GM18519 (cell line): ENCODE results near the gene TBC1D5.
"Not testable (repeated sequence)": the region's sequence is repeated elsewhere in the genome, so short reads cannot be mapped to it uniquely, and the experiment has no call there.

Source experiments
- ATAC-seq: cut with Tn5 transposase; IDR thresholded peaks from one replicate; pipeline ENCODE4 v1.9.1; 2021; ENCODE audit warnings: mild to moderate bottlenecking, moderate library complexity; ENCODE audit not compliant: unreplicated experiment, low FRiP score

The TBC1D5 gene

DNA sequence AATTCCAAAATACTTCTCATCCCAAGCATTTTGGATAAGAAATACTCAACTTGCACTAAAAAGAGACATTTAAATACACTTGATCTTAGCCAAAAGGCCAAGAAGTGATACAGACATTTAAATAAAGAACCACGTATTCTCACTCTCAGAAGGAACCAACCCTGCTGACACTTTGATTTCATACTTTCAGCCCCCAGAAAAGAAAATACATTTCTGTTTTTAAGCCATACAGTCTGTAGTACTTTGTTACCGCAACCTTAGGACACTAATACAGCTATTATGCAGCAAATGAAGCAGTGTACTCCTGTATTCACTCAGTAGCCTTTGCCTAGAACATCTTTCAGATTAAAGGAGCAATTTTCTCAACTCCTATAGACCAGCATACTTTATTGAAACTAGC is 86.7 kb downstream of the TBC1D5 start:
- no peak for ATAC-seq

DNA sequence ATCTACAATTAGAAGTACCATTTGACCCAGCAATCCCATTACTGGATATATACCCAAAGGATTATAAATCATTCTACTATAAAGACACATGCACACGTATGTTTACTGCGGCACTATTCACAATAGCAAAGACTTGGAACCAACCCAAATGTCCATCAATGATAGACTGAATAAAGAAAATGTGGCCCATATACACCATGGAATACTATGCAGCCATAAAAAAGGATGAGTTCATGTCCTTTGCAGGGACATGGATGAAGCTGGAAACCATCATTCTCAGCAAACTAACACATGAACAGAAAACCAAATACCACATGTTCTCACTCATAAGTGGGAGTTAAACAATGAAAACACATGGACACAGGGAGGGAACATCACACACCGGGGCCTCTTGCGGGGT is 92.7 kb downstream of the TBC1D5 start:
- not testable (repeated sequence) for ATAC-seq

DNA sequence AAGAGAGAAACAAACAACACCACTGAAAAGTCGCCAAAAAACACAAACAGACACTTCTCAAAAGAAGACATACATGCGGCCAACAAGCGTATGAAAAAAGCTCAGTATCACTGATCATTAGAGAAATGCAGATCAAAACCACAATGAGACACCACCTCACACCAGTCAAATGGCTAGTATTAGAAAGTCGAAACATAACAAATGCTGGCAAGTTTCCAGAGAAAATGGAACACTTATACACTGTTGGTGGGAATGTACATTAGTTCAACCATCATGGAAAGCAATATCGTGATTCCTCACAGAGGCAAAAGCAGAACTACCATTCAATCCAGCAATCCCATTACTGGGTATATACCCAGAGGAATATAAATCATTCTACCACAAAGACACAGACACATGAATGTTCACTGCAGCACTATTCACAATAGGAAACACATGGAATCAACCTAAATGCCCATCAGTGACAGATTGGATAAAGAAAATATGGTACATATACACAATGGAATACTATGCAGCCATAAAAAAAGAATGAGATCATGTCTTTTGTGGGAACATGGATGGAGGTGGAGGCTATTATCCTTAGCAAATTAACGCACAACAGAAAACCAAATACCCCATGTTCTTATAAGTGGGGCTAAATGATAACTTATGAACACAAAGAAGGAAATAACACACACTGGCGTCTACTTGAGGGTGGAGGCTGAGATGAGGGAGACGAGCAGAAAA is 93.6 kb downstream of the TBC1D5 start:
- not testable (repeated sequence) for ATAC-seq

DNA sequence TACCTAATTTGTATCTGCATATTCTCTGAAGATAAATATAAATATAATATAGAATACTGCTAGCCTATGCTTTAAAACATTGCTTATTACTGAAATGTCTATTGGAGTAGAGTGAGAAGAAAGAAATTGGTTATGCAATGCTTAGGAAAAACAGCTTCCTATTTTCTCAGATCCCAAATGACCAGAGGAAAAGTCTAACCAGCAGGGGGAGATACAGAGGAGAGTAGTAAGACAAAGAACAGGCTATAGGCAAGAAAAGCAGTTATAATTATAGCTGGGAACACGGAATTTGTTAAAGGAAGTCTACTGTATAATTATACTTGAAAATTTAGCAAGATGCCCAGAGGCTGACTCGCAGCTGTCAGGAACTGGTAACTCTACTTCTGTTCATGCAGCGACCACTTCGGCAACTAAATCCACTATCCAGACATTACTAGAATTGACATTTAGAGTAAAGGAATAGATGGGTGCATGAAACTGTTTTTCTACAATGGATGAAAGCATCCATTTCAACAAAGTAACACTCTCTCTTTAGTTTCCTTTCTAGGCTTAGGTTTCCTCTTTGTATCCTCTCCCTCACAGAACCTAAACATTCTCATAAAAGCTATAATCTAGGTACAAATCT is 97.2 kb downstream of the TBC1D5 start:
- ATAC-seq, result no peak

DNA sequence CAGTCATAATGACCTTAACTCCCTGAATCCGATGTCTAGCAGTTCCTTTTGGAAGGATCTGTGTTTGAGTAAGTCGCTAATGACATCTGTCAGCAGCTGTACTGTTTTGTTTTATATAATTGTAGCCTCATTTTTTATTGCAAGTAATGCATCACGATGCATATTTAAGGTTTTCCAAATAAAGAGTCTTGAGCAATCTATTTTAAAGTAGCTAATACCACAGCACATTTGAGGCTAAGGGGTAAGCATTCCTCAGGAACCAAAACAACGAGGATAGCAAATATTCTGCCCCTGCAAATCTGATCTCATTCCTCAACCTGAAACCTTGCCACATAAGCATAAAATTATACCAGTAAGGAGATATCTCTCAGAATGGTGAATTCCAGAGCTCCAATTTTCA is 98.7 kb downstream of the TBC1D5 start:
- no peak for ATAC-seq

DNA sequence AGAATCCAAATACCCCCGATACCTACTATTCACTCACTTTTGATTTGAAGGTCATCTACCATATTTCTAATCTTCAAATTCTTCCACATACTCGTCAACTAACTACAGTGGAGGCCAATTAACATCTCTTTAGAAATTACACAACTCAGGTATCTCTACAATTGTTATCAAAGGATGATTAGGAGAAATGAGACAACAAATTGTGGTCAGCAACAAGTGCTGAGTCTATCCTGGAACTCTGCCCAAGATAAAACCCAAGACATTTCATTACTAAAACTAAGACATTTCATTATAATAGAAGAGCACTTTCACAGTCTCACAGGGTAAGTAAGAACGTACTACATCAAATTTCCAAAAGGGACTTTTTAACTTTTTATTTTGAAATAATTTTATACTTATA is 100.0 kb downstream of the TBC1D5 start:
- ATAC-seq, result no peak

DNA sequence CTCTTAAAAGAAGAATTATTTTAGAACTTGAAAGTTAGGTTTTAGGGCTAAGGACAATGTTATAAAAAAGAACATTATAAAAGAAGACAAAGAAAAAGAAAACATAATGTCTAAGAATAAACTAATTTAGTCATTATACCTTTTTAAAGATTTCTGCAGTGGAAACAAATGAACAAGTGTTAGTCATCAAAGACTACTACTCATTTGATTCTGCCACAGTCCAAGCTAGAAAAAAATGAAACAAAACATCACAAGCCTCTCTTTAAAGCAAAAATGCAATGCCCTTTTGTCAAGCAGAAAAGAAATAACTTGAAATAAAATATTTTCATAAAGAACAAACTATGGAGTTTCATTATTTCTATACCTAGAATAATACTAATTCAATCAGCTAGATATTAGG is 102.0 kb downstream of the TBC1D5 start:
- no peak for ATAC-seq

DNA sequence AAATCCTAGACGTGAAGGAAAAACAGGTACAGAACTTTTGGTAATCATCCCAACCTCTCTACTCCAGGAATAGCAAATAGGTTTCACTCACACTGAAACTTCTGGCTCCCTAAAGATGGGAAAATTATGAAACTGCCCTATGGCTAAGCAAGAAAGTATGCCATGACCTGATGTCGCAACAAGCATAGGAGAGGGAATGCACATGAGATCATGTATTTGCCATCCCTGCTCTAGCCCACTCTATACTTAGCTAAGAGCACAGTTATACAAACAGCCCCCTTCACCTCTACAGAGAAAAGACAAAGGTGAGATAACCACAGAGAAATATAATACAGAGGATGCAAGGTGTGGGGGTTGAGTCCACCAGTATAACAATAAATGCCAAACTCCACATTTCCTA is 102.7 kb downstream of the TBC1D5 start:
- ATAC-seq, result no peak

DNA sequence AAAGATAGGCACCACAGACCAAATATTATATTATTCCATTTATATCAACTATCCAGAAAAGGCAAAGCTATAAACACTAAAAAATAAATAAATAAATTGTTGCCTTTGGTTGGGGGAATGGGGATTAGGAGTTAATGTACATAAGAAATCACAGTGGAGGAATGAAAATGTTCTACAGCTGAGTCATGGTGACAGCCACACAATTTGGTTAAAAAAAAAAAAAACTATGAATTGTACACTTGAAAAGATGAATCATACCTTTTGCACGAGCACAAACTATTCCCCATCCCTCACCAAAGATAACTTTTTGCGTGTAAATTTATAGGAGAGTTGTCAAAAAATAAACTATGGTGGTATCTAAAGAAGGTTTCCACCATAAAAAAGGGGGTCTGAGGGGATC is 103.2 kb downstream of the TBC1D5 start:
- no peak for ATAC-seq

DNA sequence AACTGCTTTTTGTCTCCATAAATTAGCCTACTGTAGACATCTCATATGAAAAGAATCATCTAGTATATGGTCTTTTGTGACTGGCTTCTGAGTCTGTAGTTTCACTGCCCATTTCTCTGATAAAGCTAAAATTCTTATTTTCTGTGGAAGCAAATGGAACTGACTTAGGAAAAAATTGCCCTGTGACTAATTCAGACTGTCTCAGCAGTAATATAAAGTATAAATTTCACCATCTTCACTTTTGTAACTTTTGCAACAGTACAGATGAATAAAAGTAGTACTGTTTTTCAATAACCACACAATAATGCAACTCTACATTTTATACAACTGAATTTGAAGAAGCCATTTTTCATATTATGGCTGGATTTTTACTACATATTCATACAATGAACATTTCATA is 104.1 kb downstream of the TBC1D5 start:
- ATAC-seq, result no peak

DNA sequence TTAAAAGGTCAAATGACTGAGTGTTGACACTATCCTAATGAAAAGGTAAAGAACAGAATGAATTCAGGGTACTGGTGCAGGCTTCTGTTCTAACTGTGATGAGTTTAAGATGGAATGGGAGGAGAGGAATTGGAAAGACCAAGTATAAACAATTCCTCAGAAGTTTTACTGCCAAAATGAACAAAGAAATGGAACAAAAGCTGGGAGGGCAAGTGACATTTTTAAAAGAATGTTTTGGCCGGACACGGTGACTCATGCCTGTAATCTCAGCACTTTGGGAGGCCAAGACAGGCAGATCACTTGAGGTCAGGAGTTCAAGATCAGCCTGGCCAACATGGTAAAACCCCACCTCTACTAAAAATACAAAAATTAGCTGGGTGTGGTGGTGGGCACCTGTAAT is 106.8 kb downstream of the TBC1D5 start:
- not testable (repeated sequence) for ATAC-seq

DNA sequence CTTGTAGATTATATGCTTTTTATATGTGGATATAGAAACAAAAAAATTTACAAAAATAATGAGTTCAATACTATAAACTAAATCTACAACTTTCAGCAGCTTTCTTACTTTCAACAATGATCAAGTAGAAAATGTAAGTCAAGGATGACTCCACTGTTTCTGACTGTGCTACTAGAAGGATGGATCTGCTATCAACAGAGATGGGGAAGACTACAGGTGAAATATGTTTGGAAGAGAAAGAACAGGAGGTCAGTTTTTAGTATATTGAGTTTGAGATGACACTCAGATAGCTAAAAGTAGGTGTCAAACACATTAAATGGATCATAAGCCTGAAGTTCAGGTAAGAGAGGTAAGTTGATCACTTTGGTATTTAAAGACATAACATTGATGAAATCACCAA is 107.5 kb downstream of the TBC1D5 start:
- no peak for ATAC-seq

DNA sequence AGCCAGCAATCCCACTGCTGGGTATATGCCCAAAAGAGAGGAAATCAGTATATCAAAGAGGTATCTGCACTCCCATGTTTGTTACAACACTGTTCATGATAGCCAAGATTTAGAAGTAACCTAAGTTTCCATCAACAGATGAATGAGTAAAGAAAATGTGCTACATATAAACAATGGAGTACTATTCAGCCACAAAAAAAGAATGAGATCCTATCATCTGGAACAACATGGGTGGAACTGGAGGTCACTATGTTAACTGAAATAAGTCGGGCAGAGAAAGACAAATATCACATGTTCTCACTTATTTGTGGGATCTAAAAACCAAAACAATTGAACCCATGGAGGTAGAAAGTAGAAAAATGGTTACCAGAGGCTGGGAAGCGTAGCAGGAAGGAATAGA is 108.2 kb downstream of the TBC1D5 start:
- no peak for ATAC-seq

DNA sequence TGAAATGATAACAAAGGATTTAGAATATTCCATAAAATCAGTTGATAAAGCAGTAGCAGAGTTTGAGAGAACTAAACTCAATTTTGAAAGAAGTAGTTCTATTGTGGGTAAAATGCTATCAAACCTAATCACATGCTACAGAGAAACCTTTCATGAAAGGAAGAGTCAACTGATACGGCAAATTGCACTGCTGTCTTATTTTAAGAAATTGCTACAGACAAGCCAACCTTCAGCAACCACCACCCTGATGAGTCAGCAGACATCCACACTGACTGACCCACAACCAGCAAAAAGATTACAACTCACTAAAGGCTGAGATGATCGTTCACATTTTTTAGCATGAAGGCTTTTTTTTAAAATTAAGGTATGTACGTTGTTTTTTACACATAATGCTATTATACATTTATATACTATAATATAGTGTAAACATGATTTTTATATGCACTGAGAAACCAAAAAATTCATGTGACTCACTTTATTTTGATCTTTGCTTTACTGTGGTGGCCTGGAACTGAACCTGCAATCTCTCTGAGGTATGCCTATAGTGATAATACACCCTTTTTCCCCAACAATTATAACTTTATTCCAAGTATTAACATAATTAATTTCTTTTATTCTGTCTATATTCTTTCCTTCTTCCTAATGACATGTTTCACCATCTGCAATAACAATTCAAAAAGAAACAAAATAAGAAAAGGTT is 109.9 kb downstream of the TBC1D5 start:
- peak; percentile 59 for ATAC-seq

DNA sequence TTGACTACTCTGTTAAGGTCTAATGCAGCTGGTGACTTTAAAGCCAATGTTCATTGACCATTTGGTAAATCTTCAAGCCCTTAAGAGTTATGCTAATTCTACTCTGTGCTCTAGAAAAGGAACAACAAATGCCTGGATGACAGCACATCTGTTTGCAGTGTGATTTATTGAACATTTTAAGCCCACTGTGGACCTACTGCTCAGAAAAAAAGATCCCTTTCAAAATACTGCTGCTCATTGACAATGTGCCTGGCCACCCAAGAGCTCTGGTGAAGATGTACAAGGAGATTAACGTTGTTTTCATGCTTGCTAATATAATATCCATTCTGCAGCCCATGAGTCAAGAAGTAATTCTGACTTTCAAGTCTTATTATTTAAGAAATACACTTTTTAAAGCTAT is 110.8 kb downstream of the TBC1D5 start:
- ATAC-seq, result no peak

DNA sequence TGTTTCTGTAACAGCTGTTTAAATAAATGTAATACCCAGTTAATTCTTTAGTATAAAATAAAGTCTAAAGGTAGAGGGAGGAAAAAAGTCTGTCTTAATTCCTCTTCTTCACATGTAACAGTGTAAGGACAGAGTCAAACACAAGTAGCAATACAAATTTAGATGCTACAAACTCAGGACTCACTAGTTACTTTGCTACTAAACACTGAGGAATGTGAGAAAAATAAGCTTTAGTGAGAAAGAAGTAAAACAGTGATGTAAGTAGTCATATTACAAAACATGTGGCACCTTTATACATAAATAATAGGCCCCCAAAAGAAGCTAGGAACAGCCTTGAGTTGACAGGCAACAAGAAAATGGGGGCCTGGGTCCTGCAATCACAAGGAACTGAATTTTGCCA is 113.0 kb downstream of the TBC1D5 start:
- no peak for ATAC-seq

DNA sequence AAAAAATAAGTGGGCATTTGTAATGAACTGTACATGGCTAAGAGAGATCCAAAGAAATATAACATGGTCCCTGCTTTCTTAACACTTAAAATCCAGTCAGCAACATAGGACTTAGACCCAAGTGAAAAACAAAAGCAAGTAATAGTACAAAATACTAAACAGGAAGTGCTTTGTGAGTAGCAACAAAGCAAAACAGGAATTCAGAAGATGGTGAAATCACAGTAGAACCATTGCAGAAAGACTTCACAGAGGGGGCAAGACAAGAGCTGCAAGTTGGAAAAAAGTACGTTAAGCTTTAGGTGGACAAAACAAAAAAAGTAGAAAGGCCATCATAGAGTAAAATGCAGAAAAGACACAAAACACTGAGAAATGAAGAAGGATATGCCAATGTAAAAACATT is 116.0 kb downstream of the TBC1D5 start:
- ATAC-seq, result no peak

DNA sequence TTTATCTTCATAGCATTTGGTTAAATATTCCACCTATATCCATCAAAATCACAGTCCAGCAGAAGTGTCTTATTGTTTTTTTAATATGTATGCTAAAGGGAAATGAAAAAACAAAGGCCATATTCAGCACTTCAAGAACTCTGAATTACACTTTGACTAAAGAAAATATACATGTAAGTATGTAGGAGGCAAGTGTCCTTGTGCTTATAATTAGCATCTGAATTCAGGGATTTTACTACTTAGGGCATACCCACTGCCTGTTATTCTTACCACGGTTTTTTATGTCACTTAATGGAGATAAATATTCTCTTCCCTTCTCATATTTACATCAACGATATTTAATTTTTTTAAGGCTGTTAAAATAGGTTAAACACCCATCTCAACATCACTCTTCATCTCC is 117.3 kb downstream of the TBC1D5 start:
- no peak for ATAC-seq

DNA sequence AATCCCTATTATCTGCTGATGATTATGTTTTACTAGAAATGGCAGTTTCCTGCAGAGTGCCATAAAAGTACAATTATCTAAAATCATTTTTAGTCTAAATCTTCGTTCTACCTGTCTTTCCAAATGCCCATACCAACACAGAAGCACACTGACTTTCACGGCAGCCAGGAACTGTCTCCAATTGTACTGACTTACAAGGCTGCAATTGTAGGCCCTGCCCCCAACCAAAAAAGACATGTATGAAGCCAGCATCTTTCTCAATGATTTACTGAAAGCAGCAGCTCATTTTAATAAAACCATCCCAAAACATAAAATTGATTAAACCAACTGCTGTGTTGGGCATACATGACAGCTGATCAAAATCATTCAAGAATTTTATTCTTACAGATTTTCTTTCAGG is 119.0 kb downstream of the TBC1D5 start:
- ATAC-seq, result no peak

DNA sequence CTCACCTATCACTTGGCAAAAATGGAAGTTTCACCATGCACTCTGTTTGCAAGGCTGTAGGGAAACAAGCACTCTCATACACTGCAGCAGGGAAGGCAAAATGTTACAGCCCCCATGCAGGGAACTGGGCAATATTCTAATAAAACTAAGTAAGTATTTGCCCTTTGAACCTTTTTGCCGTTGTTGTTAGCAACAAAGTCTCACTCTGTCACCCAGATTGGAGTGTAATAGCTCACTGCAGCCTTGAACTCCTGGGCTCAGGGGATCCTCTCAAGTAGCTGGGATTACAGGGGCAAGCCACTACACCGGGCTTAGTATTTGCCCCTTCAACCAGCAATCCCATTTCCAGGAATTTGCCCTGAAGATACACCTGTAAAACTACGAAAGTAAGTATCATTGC is 122.5 kb downstream of the TBC1D5 start:
- ATAC-seq, result no peak

DNA sequence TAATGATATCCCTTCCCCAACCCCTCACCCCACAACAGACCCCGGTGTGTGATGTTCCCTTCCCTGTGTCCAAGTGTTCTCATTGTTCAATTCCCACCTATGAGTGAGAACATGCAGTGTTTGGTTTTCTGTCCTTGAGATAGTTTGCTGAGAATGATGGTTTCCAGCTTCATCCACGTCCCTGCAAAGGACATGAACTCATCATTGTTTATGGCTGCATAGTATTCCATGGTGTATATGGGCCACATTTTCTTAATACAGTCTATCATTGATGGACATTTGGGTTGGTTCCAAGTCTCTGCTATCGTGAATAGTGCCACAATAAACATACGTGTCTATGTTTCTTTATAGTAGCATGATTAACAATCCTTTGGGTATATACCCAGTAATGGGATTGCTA is 129.4 kb downstream of the TBC1D5 start:
- ATAC-seq, result not testable (repeated sequence)

DNA sequence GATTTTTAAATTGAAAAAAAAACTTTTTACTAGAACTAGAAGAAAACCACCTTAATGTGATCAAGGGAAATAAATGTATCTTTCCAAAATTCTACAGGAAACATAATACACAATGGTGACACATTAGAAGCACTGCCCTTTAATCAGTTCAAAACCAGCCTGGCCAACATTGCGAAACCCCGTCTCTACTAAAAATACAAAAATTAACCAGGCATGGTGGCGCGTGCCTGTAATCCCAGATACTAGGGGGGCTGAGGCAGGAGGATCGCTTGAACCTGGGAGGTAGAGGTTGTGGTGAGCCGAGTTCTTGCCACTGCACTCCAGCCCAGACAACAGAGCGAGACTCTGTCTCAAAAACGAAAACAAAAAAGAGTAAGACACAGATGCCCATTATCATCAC is 134.5 kb downstream of the TBC1D5 start:
- ATAC-seq, result no peak
